Aorta (tissue), 5 donors: ENCODE data around the gene SLC25A48. TPM values are rescaled to one million over a fixed set of nuclear protein-coding genes. Genes with fewer than 3 reads are reported as not detected.
A peak's percentile ranks its signal among the peaks of the same experiment; 100 is the strongest.

Experiments used
- ATAC-seq: fragments of 200-7000 bp; cut with Tn5 transposase; one replicate; pipeline ENCODE4 v1.9.1; 2022; ENCODE audit warnings: moderate library complexity; ENCODE audit not compliant: low FRiP score
- DNase-seq, 2 donors: peaks; one replicate each; pipeline ENCODE4 v3.0.0-alpha.2; 2020
- H3K27ac ChIP-seq, 2 donors: one replicate each; pipeline ENCODE4 v1.5.1; 2013; ENCODE audit warnings: low read length in 2 of 2, mild to moderate bottlenecking in 2 of 2, moderate library complexity in 2 of 2, control low read depth in 1 of 2, inconsistent platforms in 1 of 2, low read depth in 1 of 2
- H3K27me3 ChIP-seq, 2 donors: one replicate each; pipeline ENCODE4 v1.6.1; 2013; ENCODE audit warnings: control low read depth in 1 of 2, low read length in 1 of 2, mild to moderate bottlenecking in 1 of 2, moderate library complexity in 1 of 2; ENCODE audit not compliant: insufficient read depth in 2 of 2, control insufficient read depth in 1 of 2
- H3K36me3 ChIP-seq, 2 donors: one replicate each; pipeline ENCODE4 v1.6.1; 2013; ENCODE audit warnings: control low read depth in 1 of 2, low read length in 1 of 2, mild to moderate bottlenecking in 1 of 2; ENCODE audit not compliant: insufficient read depth in 2 of 2, control insufficient read depth in 1 of 2
- H3K4me1 ChIP-seq, 2 donors: one replicate each; pipeline ENCODE4 v1.6.1; 2013; ENCODE audit warnings: low read length in 2 of 2, control low read depth in 1 of 2, mild to moderate bottlenecking in 1 of 2, moderate library complexity in 1 of 2; ENCODE audit not compliant: insufficient read depth in 2 of 2, control insufficient read depth in 1 of 2
- H3K4me3 ChIP-seq, 2 donors: one replicate each; pipeline ENCODE4 v1.5.1; 2013; ENCODE audit warnings: low read length in 2 of 2, control low read depth in 1 of 2, mild to moderate bottlenecking in 1 of 2
- H3K9me3 ChIP-seq: one replicate; pipeline ENCODE4 v1.6.1; 2013; ENCODE audit warnings: mild to moderate bottlenecking, low read length; ENCODE audit not compliant: control insufficient read depth
- WGBS, 2 donors: extraction: QIAGEN DNeasy Blood & Tissue Kit; methylation state at CpG; one replicate each; pipeline ENCODE4 v1.1.7; 2013; 5-methylcytosine and 5-hydroxymethylcytosine counted together
- intact Hi-C, 2 donors: fragments of 100-400 bp; cut with DNase I; formaldehyde crosslinking; loops; one replicate each; pipeline versions ENCODE4 v1.14.2 to v1.15.0; 2022
- polyA plus RNA-seq, 2 donors: library from polyadenylated mRNA; stranded (reverse); fragments of 200-250 nt; gene quantifications; one replicate each; pipeline ENCODE4 v1.2.3, GENCODE V29; 2013
- total RNA-seq, 2 donors: library from RNA; stranded (reverse); fragmentation: NEBNext Ultra II Directional; extraction: Animal tissue kit (Norgen Biotek cat#: 25700); gene quantifications; one replicate each; pipeline ENCODE4 v1.2.1, GENCODE V29; 2021
- donor health status: healthy with polysubstance abuse.
- donor health status: Bipolar disorder and iron deficiency.
- donor health status: DM: no; HTN: no; CAD: no.
- donor health status: DM: no; HTN: no; CAD: no.
- donor health status: DM: yes; HTN: yes; CAD: no.

Gene SLC25A48
- total and polyA plus RNA-seq, 4 donors = 0.42 to 1.1 TPM; not detected in 2

GRCh38 chr5:135827965-135828781 is 6.3 kb upstream of the SLC25A48 start:
- peaks cover 0 to 2% of the 10 kb centered on the region in 2 donors for H3K27me3 ChIP-seq
- no peak overlapping the region for H3K4me3 ChIP-seq
- H3K4me1 ChIP-seq = no peaks in the 10 kb centered on the region
- no peaks in the 10 kb centered on the region for H3K36me3 ChIP-seq
- H3K27ac ChIP-seq = no peak overlapping the region
- ATAC-seq = no peak
- DNase-seq = peak in 1 of 2 donors; percentile 56
- no peaks in the 10 kb centered on the region for H3K9me3 ChIP-seq
- intact Hi-C loops = no loop called here
- WGBS, 2 donors = 74 to 77% methylated on average over 10 of the region's 10 CpGs

GRCh38 chr5:135828782-135829127 is 5.7 kb upstream of the SLC25A48 start:
- DNase-seq = no peak
- no peaks in the 10 kb centered on the region for H3K36me3 ChIP-seq
- H3K27me3 ChIP-seq = peaks cover 0 to 2% of the 10 kb centered on the region in 2 donors
- no peaks in the 10 kb centered on the region for H3K4me1 ChIP-seq
- no peak for ATAC-seq
- 84 to 87% methylated on average over 2 of the region's 2 CpGs for WGBS, 2 donors
- no peaks in the 10 kb centered on the region for H3K9me3 ChIP-seq
- no peak overlapping the region for H3K4me3 ChIP-seq
- H3K27ac ChIP-seq = no peak overlapping the region
- intact Hi-C loops = no loop called here

GRCh38 chr5:135829179-135829578 is 5.3 kb upstream of the SLC25A48 start:
- ATAC-seq (no peak), DNase-seq (peak in 1 of 2 donors; percentile 58)
- intact Hi-C loops = no loop called here
- Histone ChIP-seq H3K9me3 (no peaks in the 10 kb centered on the region), H3K27ac (no peak overlapping the region), H3K36me3 (no peaks in the 10 kb centered on the region), H3K4me1 (no peaks in the 10 kb centered on the region), H3K27me3 (peaks cover 0 to 2% of the 10 kb centered on the region in 2 donors), H3K4me3 (no peak overlapping the region)
- WGBS, 2 donors = 74 to 79% methylated on average over 7 of the region's 7 CpGs

GRCh38 chr5:135829681-135830383 is 4.6 kb upstream of the SLC25A48 start:
- 26 to 28% methylated on average over 19 of the region's 19 CpGs for WGBS, 2 donors
- peak; percentile 61 to 85 for DNase-seq
- Histone ChIP-seq H3K4me1 (no peaks in the 10 kb centered on the region), H3K36me3 (no peaks in the 10 kb centered on the region), H3K9me3 (no peaks in the 10 kb centered on the region), H3K27ac (no peak overlapping the region), H3K27me3 (peaks cover 0 to 2% of the 10 kb centered on the region in 2 donors), H3K4me3 (no peak overlapping the region)
- intact Hi-C loops = loop anchor here (5.0 to 10.0 kb wide), 2 partner anchors 265 to 368 kb away; no protein-coding TSS in a partner anchor
- ATAC-seq = peak; percentile 27

GRCh38 chr5:135830384-135830700 is 4.1 kb upstream of the SLC25A48 start:
- peaks cover 0 to 2% of the 10 kb centered on the region in 2 donors for H3K27me3 ChIP-seq
- no peak for ATAC-seq
- 53 to 61% methylated on average over 3 of the region's 3 CpGs for WGBS, 2 donors

GRCh38 chr5:135830876-135831275 is 3.6 kb upstream of the SLC25A48 start:
- Histone ChIP-seq H3K4me1 (no peaks in the 10 kb centered on the region), H3K27me3 (peaks cover 0 to 2% of the 10 kb centered on the region in 2 donors), H3K27ac (no peak overlapping the region), H3K9me3 (no peaks in the 10 kb centered on the region), H3K4me3 (no peak overlapping the region), H3K36me3 (no peaks in the 10 kb centered on the region)
- intact Hi-C loops = loop anchor here (5.0 to 10.0 kb wide), 2 partner anchors 266 to 369 kb away; no protein-coding TSS in a partner anchor
- DNase-seq = peak in 1 of 2 donors; percentile 22
- ATAC-seq = no peak
- WGBS, 2 donors = 71 to 77% methylated on average over 4 of the region's 4 CpGs

More at GRCh38 chr5:135830384-135830700, 4.1 kb upstream of the SLC25A48 start:
- intact Hi-C loops = loop anchor here (5.0 to 10.0 kb wide), 2 partner anchors 266 to 368 kb away; no protein-coding TSS in a partner anchor
- H3K4me1 ChIP-seq = no peaks in the 10 kb centered on the region
- no peak overlapping the region for H3K27ac ChIP-seq
- DNase-seq = no peak
- H3K9me3 ChIP-seq = no peaks in the 10 kb centered on the region
- H3K4me3 ChIP-seq = no peak overlapping the region
- H3K36me3 ChIP-seq = no peaks in the 10 kb centered on the region

GRCh38 chr5:135831439-135831838 is 3.0 kb upstream of the SLC25A48 start:
- Histone ChIP-seq H3K4me3 (no peak overlapping the region), H3K27me3 (peaks cover 0 to 2% of the 10 kb centered on the region in 2 donors), H3K4me1 (no peaks in the 10 kb centered on the region), H3K27ac (no peak overlapping the region), H3K36me3 (no peaks in the 10 kb centered on the region), H3K9me3 (no peaks in the 10 kb centered on the region)
- intact Hi-C loops = loop anchor here (5.0 to 10.0 kb wide), 2 partner anchors 267 to 369 kb away; no protein-coding TSS in a partner anchor
- WGBS, 2 donors = 98 to 100% methylated on average over 1 of the region's 1 CpG
- ATAC-seq = no peak
- no peak for DNase-seq

GRCh38 chr5:135831851-135832555 is 2.5 kb upstream of the SLC25A48 start:
- H3K9me3 ChIP-seq = no peaks in the 10 kb centered on the region
- peaks cover 0 to 2% of the 10 kb centered on the region in 2 donors for H3K27me3 ChIP-seq
- intact Hi-C loops = loop anchor here (2.0 to 10.0 kb wide), 3 partner anchors 267 to 370 kb away; no protein-coding TSS in a partner anchor
- no peak overlapping the region for H3K4me3 ChIP-seq
- peak in 1 of 2 donors; percentile 42 for DNase-seq
- ATAC-seq = no peak
- H3K27ac ChIP-seq = no peak overlapping the region
- H3K4me1 ChIP-seq = no peaks in the 10 kb centered on the region
- no peaks in the 10 kb centered on the region for H3K36me3 ChIP-seq
- 91 to 92% methylated on average over 12 of the region's 12 CpGs for WGBS, 2 donors
